GM19328 (cell line): ENCODE results near the gene RBM12.

Source experiments
- ATAC-seq: cut with Tn5 transposase; IDR thresholded peaks from one replicate; pipeline ENCODE4 v1.9.1; 2021; ENCODE audit warnings: mild to moderate bottlenecking, moderate library complexity; ENCODE audit not compliant: unreplicated experiment

Gene RBM12

GRCh38 chr20:35660122-35660937 lies 4.4 kb downstream of the RBM12 start:
- no peak for ATAC-seq

DNA sequence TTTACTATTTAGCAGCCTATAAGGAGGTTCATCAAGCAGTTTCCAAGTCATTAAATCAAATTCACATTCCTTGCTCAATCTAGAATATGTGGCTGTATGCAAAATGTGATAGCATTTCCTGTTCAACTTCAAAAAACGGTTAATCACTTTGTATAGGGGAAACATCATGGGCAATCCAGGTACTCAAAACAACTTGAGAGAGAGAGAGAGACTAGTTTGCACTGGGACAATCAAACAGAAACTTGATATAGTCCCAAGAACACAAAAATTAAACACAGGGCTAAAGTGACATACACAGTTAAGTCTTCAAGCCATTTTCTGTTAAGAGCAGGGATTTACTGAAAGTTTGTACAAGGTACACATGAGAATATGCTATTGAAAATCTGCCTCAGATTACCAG lies 7.4 kb downstream of the RBM12 start:
- ATAC-seq, result no peak

DNA sequence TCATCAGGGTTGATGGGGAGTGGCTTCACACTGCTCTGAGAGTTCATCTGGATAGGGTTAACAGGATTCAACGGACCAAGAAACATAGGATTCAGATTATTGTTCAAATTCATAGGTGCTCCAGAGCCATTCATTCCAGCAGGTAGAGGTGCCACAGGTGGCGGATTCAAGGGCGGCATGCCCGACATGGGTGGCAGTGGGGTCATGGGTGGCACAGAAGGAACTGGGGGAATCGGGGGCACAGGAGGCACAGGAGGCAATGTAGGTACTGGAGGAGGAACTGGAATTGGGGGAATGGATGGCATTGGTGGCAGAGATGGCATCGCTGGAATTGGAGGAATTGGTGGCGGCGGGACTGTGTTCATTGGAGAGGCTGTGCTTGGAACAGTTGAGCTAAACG lies 10.3 kb downstream of the RBM12 start:
- no peak for ATAC-seq

GRCh38 chr20:35653893-35654292 lies 10.8 kb downstream of the RBM12 start:
- ATAC-seq, result no peak

DNA sequence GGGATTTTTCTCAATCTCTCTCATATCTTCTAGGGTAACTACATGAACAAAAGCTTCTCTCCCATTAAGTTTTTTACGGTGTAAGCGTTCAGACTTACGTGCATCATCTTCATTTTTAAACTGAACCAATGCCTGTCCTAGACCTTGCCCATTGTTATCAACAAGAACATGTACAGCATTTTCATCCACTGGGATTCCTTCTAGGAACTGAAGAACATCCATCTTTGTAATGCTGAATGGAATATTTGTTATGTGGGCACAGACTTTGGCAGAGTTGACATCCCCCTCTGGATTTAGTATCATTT lies 11.3 kb downstream of the RBM12 start:
- ATAC-seq, result no peak

GRCh38 chr20:35652641-35653429 lies 11.9 kb downstream of the RBM12 start:
- no peak for ATAC-seq

GRCh38 chr20:35651958-35652357 lies 12.7 kb downstream of the RBM12 start:
- no peak for ATAC-seq

GRCh38 chr20:35650632-35651031 lies 14.1 kb downstream of the RBM12 start:
- ATAC-seq, result no peak

GRCh38 chr20:35648836-35649235 lies 15.9 kb downstream of the RBM12 start:
- no peak for ATAC-seq

DNA sequence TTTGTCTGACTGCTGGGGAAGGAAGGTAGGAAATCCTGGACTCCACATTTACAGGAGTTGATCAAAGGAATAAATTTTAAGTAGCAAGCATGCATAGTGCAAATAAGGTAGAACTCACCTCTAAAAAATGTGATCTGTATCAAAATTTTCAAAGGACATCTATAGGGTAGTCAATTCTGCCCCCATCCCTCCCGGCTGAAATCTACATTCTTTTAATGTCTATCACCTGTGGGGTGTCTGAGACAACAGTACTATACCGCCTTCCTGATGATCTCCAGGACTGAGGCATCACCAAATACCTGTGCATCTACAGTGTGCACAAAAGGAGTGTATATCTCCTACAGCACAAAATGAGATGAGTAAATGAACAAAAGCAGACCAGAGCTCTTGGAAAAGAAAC lies 19.9 kb downstream of the RBM12 start:
- ATAC-seq, result no peak

DNA sequence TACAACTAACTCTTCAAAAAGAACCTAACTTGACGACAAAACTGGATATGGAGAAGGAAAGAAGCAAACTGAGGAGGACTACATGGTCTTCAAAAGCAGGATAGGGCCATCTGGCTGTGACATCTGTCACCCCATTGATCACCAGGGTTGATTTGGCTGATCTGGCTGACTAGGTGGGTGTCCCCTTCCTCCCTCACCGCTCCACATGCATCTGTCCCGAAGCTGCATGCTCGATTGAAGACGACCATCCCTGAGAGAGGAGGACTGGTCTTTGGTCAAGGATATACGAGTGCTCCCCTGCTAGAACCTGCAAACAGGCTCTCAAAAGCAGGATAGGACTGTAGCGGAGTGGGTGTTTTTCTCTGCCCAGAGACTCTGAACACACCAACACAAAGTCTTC lies 21.7 kb downstream of the RBM12 start:
- no peak for ATAC-seq

- no peak for ATAC-seq
Observed at GRCh38 chr20:35641743-35642142, 23.0 kb downstream of the RBM12 start.

DNA sequence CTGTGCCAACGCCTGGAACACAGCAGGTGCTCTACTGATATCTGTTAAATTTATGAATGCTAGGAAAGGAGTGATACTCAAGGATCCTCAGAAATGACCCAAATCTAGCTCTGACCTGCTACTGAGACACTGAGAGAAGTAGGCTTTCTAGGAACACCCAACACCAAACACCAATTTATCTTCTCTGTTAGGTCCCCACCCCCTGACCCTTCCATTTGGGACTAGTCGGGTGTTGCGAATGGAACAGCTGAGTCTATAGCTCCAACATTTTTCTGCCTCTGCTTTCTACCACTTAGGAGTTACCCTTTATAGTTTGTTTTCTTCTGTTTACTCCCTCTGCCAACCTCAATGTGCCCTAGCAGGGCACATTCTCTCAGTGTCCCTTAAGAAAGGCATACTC lies 24.0 kb downstream of the RBM12 start:
- no peak for ATAC-seq

DNA sequence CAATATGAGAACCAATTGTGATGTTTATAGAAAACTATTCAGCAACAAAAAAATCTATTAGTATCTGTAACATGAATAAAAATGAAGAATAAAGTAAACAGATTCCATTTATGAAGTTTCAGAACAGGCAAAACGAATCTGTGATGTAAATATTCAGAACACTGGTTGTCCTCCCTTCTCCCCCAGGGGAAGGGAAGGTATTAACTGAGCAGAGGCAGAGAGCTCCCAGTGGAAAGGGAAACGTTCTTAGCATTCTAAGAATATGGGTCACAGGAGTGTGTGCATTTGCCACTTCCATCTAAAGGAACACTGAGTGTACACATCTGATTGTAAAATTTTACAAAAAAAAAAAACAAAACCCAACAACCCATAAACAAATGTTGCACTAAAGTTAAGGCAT lies 25.9 kb downstream of the RBM12 start:
- no peak for ATAC-seq

DNA sequence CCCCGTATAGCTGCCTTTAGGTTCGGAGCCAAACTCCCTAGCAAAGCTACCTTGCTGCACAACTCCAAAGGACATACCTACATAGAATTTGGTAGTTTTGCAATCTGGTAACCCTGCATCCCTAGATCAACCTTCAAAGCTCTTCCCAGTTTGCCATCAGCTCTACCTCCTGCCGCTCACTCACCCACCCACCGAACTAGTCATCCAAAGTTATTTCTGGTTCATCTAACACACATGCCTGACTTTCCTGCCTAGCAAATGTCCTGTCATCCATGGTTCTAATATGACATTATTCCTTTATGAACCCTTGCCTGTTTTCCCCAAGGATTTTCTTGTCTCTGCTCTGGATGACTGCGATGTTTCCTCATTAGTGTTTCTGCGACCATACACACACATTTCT lies 27.4 kb downstream of the RBM12 start:
- no peak for ATAC-seq

GRCh38 chr20:35636095-35636494 lies 28.6 kb downstream of the RBM12 start:
- no peak for ATAC-seq

- ATAC-seq, result no peak
Observed at GRCh38 chr20:35635652-35636051, 29.0 kb downstream of the RBM12 start.

DNA sequence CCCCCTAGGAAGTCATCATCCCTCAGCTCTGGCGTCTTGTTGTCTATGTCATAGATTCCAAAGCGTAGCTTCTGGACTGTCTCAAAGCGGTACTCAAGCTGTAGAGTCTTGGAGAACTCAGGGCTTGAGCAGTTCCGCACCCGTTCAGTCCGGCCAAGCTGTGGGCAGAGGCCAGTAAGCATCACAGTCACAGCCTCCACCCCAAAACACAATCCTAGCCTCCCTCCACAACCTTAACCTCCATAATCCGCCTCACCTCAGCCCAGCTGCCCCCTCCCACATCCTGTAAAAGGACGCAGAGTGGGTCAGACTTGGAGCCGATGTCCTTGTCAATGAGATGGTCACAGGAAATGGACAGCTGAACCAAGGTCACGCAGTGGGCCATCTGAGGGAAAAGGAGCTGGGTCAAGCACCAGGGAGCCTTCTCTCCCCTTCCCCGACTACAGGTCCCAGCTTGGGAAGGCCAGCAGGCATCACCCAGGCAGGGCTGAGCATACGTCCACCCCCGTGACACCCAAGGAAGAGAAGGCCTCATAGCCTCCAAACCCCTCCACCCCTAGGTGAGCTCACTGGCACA lies 32.1 kb downstream of the RBM12 start:
- no peak for ATAC-seq

DNA sequence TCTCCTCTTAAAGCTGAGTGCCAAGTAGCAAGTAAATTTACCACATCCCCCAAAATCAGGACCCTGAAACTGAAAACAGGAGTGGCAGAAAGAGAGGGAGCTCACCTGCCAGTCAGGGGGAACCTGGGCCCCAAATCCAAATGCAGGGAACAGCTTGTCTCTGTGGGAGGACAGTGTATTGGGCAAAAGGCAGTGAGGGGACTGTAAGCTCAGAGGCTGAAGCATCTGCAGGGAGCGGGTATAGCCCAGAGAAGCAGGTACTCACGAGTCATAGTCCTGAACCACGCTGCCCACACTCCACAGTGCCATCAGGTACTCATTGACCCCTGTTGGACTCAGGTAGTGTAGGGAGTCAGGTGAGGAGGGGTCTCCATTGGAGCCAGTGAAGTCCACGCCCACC lies 34.1 kb downstream of the RBM12 start:
- no peak for ATAC-seq

GRCh38 chr20:35629427-35630145 lies 35.1 kb downstream of the RBM12 start:
- no peak for ATAC-seq

DNA sequence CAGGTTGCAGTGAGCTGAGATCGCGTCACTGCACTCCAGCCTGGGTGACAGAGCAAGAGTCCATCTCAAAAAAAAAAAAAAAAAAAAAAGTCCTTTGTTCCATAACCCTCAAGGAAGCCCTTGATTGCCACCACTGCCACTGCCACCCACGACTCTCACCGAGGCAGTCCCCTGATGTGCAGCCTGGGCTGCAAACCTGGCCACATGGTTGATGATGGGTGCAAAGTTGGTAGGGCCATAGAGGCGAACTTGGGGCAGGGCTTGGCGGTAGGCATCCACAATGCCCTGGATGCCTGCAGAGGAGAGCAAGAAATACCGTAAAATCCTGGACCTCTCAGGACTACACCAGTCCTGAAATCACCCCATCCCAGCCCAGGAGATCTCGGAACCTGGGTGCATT lies 37.6 kb downstream of the RBM12 start:
- ATAC-seq, result no peak
